ENCODE measurements around the gene RASSF3.

Gene RASSF3

GRCh38 chr12:64656429-64656828 lies 46.1 kb downstream of the RASSF3 start:
- H3K4me3 ChIP-seq (ENCODE audit: low read depth, low read length): no peak overlapping the region
- no peak for DNase-seq (ENCODE audit: low read depth)
- TF ChIP-seq CTCF (IDR thresholded peaks at IDR 0.05; ENCODE audit: insufficient read depth, low read depth, low read length, missing control alignments): no peak

GRCh38 chr12:64658892-64659481 lies 48.7 kb downstream of the RASSF3 start:
- no peak overlapping the region for H3K4me3 ChIP-seq (ENCODE audit: low read depth, low read length)
- no peak for TF ChIP-seq CTCF (IDR thresholded peaks at IDR 0.05; ENCODE audit: insufficient read depth, low read depth, low read length, missing control alignments)
- no peak for DNase-seq (ENCODE audit: low read depth)

GRCh38 chr12:64660237-64661018 lies 50.1 kb downstream of the RASSF3 start:
- H3K4me3 ChIP-seq (ENCODE audit: low read depth, low read length): no peak overlapping the region
- DNase-seq (ENCODE audit: low read depth): peak; percentile 70
- no peak for TF ChIP-seq CTCF (IDR thresholded peaks at IDR 0.05; ENCODE audit: insufficient read depth, low read depth, low read length, missing control alignments)

- H3K4me3 ChIP-seq (ENCODE audit: low read depth, low read length): no peak overlapping the region
- no peak for DNase-seq (ENCODE audit: low read depth)
- no peak for TF ChIP-seq CTCF (IDR thresholded peaks at IDR 0.05; ENCODE audit: insufficient read depth, low read depth, low read length, missing control alignments)
These were observed 52.7 kb downstream of the RASSF3 start for GRCh38 chr12:64663015-64663414.

GRCh38 chr12:64665514-64665913 lies 55.2 kb downstream of the RASSF3 start:
- peak; percentile 85 for DNase-seq (ENCODE audit: low read depth)
- H3K4me3 ChIP-seq (ENCODE audit: low read depth, low read length): peak overlapping the region; percentile 48

GRCh38 chr12:64666054-64666914 lies 56.0 kb downstream of the RASSF3 start:
- peak overlapping the region; percentile 48 for H3K4me3 ChIP-seq (ENCODE audit: low read depth, low read length)
- peak; percentile 71 for DNase-seq (ENCODE audit: low read depth)
- no peak for TF ChIP-seq CTCF (IDR thresholded peaks at IDR 0.05; ENCODE audit: insufficient read depth, low read depth, low read length, missing control alignments)

More at GRCh38 chr12:64665514-64665913, 55.2 kb downstream of the RASSF3 start:
- no peak for TF ChIP-seq CTCF (IDR thresholded peaks at IDR 0.05; ENCODE audit: insufficient read depth, low read depth, low read length, missing control alignments)

Data from GM12865 (cell line).